HEK293 (cell line): Measurements from ENCODE around the gene RFX2.
A peak's percentile ranks its signal among the peaks of the same experiment; 100 is the strongest.

ENCODE experiments used
- CTCF ChIA-PET: fragments of 350-600 bp; formaldehyde crosslinking; extraction: SDS; loops from one replicate; lab custom pipeline; 2021; ENCODE audit warnings: antibody characterized with exemption; lab: Yijun Ruan, JAX
- POLR2A ChIA-PET: fragments of 300-600 bp; formaldehyde crosslinking; extraction: SDS; loops from one replicate; lab custom pipeline; 2020; ENCODE audit warnings: antibody characterized with exemption, inconsistent platforms; lab: Yijun Ruan, JAX
- H3K27ac ChIP-seq: fragments of 200-500 bp; sonication (Bioruptor generic); 2 replicates; pipeline ENCODE4 v1.5.1; 2014; ENCODE audit warnings: low read depth, low read length, control low read depth, inconsistent platforms; ENCODE audit errors: extremely low read depth
- H3K36me3 ChIP-seq, 2 experiments: fragments of 200-500 bp in 1 of 2; sonication (Bioruptor generic) in 1 of 2; 1 replicate in 1 of 2; 2 replicates in 1 of 2; pipeline ENCODE4 v1.5.1; 2014 to 2017; ENCODE audit warnings: inconsistent platforms in 2 of 2, low read length in 2 of 2; ENCODE audit not compliant: control insufficient read depth in 2 of 2, insufficient read depth in 1 of 2
- H3K4me1 ChIP-seq: fragments of 200-500 bp; sonication (Bioruptor generic); 2 replicates; pipeline ENCODE4 v1.5.1; 2014; ENCODE audit warnings: mild to moderate bottlenecking, low read length, inconsistent platforms; ENCODE audit not compliant: control insufficient read depth, insufficient read depth
- H3K4me3 ChIP-seq: 2 replicates; pipeline ENCODE4 v1.5.1; 2011; ENCODE audit warnings: low read depth, mild to moderate bottlenecking, control low read depth, low read length, moderate library complexity
- H3K9me3 ChIP-seq: fragments of 200-500 bp; sonication (Bioruptor generic); 2 replicates; pipeline ENCODE4 v1.5.1; 2014; ENCODE audit warnings: low read depth, low read length, inconsistent platforms; ENCODE audit not compliant: control insufficient read depth, insufficient read depth
- EGR2 ChIP-seq: fragments of 450-650 bp; formaldehyde crosslinking; IDR thresholded peaks from 2 replicates; pipeline ENCODE4 v1.5.1; 2016; ENCODE audit warnings: low read depth, missing biosample characterization, missing genetic modification characterization
- KLF8 ChIP-seq: fragments of 450-650 bp; formaldehyde crosslinking; IDR thresholded peaks from 2 replicates; pipeline ENCODE4 v1.5.1; 2016; ENCODE audit warnings: missing biosample characterization, missing genetic modification characterization
- MZF1 ChIP-seq: fragments of 450-650 bp; formaldehyde crosslinking; IDR thresholded peaks from 2 replicates; pipeline ENCODE4 v1.5.1; 2017; ENCODE audit warnings: missing biosample characterization, missing genetic modification characterization, borderline replicate concordance
- SALL2 ChIP-seq: fragments of 450-650 bp; formaldehyde crosslinking; IDR thresholded peaks from 2 replicates; pipeline ENCODE4 v1.5.0; 2017; ENCODE audit warnings: missing biosample characterization, mild to moderate bottlenecking, missing genetic modification characterization, borderline replicate concordance
- TRIM28 ChIP-seq: IDR thresholded peaks from 2 replicates; pipeline ENCODE4 v1.6.1; 2011; ENCODE audit warnings: low read length, control low read depth, borderline replicate concordance
- ZBTB1 ChIP-seq: fragments of 450-650 bp; formaldehyde crosslinking; IDR thresholded peaks from 2 replicates; pipeline ENCODE4 v1.5.1; 2016; ENCODE audit warnings: missing biosample characterization, missing genetic modification characterization
- ZBTB7A ChIP-seq: fragments of 450-650 bp; formaldehyde crosslinking; IDR thresholded peaks from 2 replicates; pipeline ENCODE4 v1.5.1; 2016; ENCODE audit warnings: low read depth, missing biosample characterization, missing genetic modification characterization
- ZFHX2 ChIP-seq: fragments of 450-650 bp; formaldehyde crosslinking; conservative IDR thresholded peaks from 2 replicates; pipeline ENCODE4 v1.5.1; 2016; ENCODE audit warnings: missing biosample characterization, missing genetic modification characterization
- ZNF202 ChIP-seq: fragments of 450-650 bp; formaldehyde crosslinking; IDR thresholded peaks from 2 replicates; pipeline ENCODE4 v1.5.1; 2016; ENCODE audit warnings: missing biosample characterization, missing genetic modification characterization, borderline replicate concordance
- ZNF211 ChIP-seq: fragments of 450-650 bp; formaldehyde crosslinking; IDR thresholded peaks from 2 replicates; pipeline ENCODE4 v1.5.1; 2016; ENCODE audit warnings: low read depth, missing biosample characterization, missing genetic modification characterization
- ZNF292 ChIP-seq: fragments of 450-650 bp; formaldehyde crosslinking; IDR thresholded peaks from 2 replicates; pipeline ENCODE4 v1.5.1; 2016; ENCODE audit warnings: low read depth, missing biosample characterization, missing genetic modification characterization, borderline replicate concordance
- ZNF37A ChIP-seq: fragments of 450-650 bp; IDR thresholded peaks from 2 replicates; pipeline ENCODE4 v1.5.1; 2018; ENCODE audit warnings: missing biosample characterization, missing genetic modification characterization
- ZNF416 ChIP-seq: fragments of 450-650 bp; formaldehyde crosslinking; IDR thresholded peaks from 2 replicates; pipeline ENCODE4 v1.5.1; 2016; ENCODE audit warnings: missing biosample characterization, missing genetic modification characterization
- ZNF544 ChIP-seq: fragments of 450-650 bp; formaldehyde crosslinking; IDR thresholded peaks from 2 replicates; pipeline ENCODE4 v1.5.0; 2017; ENCODE audit warnings: missing biosample characterization, missing genetic modification characterization
- ZNF560 ChIP-seq: fragments of 450-650 bp; formaldehyde crosslinking; IDR thresholded peaks from 2 replicates; pipeline ENCODE4 v1.5.1; 2017; ENCODE audit warnings: missing biosample characterization, missing genetic modification characterization, borderline replicate concordance
- ZNF600 ChIP-seq: fragments of 450-650 bp; formaldehyde crosslinking; IDR thresholded peaks from 2 replicates; pipeline ENCODE4 v1.5.1; 2016; ENCODE audit warnings: missing biosample characterization, missing genetic modification characterization
- ZNF623 ChIP-seq: fragments of 450-650 bp; formaldehyde crosslinking; IDR thresholded peaks from 2 replicates; pipeline ENCODE4 v1.5.1; 2016; ENCODE audit warnings: missing biosample characterization, missing genetic modification characterization
- ZNF747 ChIP-seq: fragments of 450-650 bp; formaldehyde crosslinking; IDR thresholded peaks from 2 replicates; pipeline ENCODE4 v1.5.1; 2016; ENCODE audit warnings: missing biosample characterization, missing genetic modification characterization
- ZNF785 ChIP-seq: fragments of 450-650 bp; formaldehyde crosslinking; IDR thresholded peaks from 2 replicates; pipeline ENCODE4 v1.5.1; 2016; ENCODE audit warnings: missing biosample characterization, missing genetic modification characterization
- ZNF792 ChIP-seq: fragments of 450-650 bp; formaldehyde crosslinking; IDR thresholded peaks from 2 replicates; pipeline ENCODE4 v1.5.1; 2016; ENCODE audit warnings: missing biosample characterization, missing genetic modification characterization
- TF ChIP-seq, protein P1 (sequence below): sonication (generic); formaldehyde crosslinking; IDR thresholded peaks from 2 replicates; pipeline ENCODE4 v1.8.1; 2022; ENCODE audit warnings: mild to moderate bottlenecking, moderate library complexity, missing genetic modification reagents
- TF ChIP-seq, protein P2 (sequence below): fragments of 450-650 bp; formaldehyde crosslinking; IDR thresholded peaks from 2 replicates; pipeline ENCODE4 v1.5.1; 2016; ENCODE audit warnings: missing biosample characterization, missing genetic modification characterization
- TF ChIP-seq, protein P3 (sequence below): fragments of 450-650 bp; formaldehyde crosslinking; IDR thresholded peaks from 2 replicates; pipeline ENCODE4 v1.5.1; 2016; ENCODE audit warnings: missing biosample characterization, missing genetic modification characterization, borderline replicate concordance
- TF ChIP-seq, protein P4 (sequence below): fragments of 450-650 bp; formaldehyde crosslinking; IDR thresholded peaks from 2 replicates; pipeline ENCODE4 v1.5.1; 2016; ENCODE audit warnings: missing biosample characterization, missing genetic modification characterization, borderline replicate concordance

RFX2 gene

DNA sequence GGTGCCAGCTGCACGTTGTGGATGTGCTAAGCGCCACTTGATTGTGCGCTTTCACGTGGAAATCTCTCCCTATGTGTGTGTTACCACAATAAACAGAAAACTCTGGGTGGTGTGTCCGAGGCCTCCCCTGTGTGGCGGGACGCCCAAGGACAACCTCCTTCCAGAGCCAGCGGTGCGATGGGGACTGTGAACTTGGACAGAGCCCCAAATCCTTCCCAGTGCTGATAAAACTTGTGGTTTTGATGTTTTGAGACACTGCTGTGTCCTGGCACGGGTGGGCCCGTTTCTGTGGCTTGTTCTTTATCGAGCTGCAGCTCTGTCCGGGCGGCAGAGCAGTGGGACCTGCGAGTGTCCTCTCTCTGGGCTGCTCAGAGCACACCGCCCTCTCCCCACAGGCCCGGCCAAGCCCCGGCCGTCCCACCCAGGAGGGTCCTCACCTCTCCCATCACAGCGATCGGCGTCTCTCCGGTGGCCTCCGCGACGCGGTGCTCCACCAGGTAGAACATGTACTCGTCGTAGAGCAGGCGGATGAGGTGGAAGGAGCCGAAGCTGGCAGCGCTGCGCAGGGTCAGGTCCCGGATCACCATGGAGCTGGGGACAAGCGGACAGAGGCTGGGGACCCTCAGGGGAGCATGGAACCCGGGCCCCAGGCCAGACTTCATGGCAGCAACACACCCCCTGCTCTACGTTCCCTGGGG is 113.5 kb downstream of the RFX2 start:
- Histone ChIP-seq H3K36me3 (peaks cover 0 to 3% of the 10 kb centered on the region in 2 experiments; a peak in 1 of 3 replicates), H3K4me1 (no peaks in the 10 kb centered on the region), H3K9me3 (no peaks in the 10 kb centered on the region), H3K27ac (no peak overlapping the region), H3K4me3 (no peak overlapping the region)
- TF ChIP-seq ZNF211 (tag by site-specific recombination) (no peak), TRIM28 (no peak)
- ChIA-PET CTCF (interaction anchor here (0.6 to 1.0 kb wide), 4 partner anchors 9 to 37 kb away, joined by 3 to 5 read pairs (median 3); no protein-coding TSS in a partner anchor), POLR2A (no interaction called here)

DNA sequence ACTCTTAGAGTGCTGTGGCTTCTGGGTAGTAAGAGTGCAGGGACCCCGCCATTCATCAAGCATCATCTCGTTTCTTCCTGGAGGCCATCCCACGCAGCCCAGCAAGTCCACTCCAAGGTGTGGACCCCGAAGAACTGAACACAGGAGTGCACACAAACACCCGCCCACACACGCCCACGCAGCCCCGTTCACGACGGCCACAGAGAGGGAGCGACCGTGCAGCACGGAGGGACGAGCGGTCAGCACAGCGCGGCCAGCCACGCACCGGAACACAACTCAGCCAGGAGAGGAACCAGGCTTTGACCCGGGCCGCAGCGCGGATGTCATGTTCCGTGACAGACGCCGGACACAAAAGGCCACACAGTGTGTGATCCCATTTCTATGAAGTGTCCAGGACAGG is 114.2 kb downstream of the RFX2 start:
- Histone ChIP-seq H3K27ac (no peak overlapping the region), H3K36me3 (peaks cover 0 to 3% of the 10 kb centered on the region in 2 experiments; a peak in 1 of 3 replicates), H3K9me3 (no peaks in the 10 kb centered on the region), H3K4me1 (no peaks in the 10 kb centered on the region), H3K4me3 (no peak overlapping the region)
- ChIA-PET CTCF (interaction anchor here (0.6 to 1.0 kb wide), 3 partner anchors 9 to 38 kb away, joined by 3 to 5 read pairs (median 3); no protein-coding TSS in a partner anchor), POLR2A (no interaction called here)
- 0 out of 2 replicates have a peak, but pooled peaks have one; percentile 33 for TF ChIP-seq ZNF600 (tag by site-specific recombination)
- TF ChIP-seq ZFHX2 (tag by site-specific recombination) = peak; percentile 78
- peak; percentile 80 for TF ChIP-seq EGR2
- TF ChIP-seq, protein P1, sequence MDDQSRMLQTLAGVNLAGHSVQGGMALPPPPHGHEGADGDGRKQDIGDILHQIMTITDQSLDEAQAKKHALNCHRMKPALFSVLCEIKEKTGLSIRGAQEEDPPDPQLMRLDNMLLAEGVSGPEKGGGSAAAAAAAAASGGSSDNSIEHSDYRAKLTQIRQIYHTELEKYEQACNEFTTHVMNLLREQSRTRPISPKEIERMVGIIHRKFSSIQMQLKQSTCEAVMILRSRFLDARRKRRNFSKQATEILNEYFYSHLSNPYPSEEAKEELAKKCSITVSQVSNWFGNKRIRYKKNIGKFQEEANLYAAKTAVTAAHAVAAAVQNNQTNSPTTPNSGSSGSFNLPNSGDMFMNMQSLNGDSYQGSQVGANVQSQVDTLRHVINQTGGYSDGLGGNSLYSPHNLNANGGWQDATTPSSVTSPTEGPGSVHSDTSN (CRISPR knock-in tag) = no peak

DNA sequence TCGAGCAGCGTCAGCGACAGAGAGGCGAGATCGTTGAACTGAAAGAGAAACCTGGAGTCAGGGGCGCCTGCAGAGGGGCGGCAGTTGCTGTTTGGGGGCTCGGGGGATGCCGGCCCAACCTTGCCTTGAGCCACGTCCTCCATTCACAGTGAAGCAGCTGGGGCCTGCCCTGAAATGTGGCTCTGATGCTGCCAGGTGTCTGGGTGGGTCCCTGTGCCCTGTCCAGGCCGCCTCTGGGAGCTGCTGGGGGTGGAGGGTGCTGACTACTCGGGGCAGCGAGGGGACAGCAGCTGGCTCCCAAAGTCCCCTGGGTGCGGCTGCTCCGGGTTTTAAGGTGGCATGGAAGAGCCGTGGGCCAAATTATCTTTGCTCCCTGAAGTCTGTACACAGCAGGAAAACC is 114.7 kb downstream of the RFX2 start:
- H3K9me3 ChIP-seq = no peaks in the 10 kb centered on the region
- POLR2A ChIA-PET = no interaction called here
- H3K36me3 ChIP-seq = peaks cover 0 to 3% of the 10 kb centered on the region in 2 experiments; a peak in 1 of 3 replicates
- CTCF ChIA-PET = no interaction called here
- TF ChIP-seq ZNF544 (tag by site-specific recombination) = no peak
- TF ChIP-seq SALL2 = no peak
- no peak for TF ChIP-seq ZNF292 (tag by site-specific recombination)
- TF ChIP-seq, protein P2, sequence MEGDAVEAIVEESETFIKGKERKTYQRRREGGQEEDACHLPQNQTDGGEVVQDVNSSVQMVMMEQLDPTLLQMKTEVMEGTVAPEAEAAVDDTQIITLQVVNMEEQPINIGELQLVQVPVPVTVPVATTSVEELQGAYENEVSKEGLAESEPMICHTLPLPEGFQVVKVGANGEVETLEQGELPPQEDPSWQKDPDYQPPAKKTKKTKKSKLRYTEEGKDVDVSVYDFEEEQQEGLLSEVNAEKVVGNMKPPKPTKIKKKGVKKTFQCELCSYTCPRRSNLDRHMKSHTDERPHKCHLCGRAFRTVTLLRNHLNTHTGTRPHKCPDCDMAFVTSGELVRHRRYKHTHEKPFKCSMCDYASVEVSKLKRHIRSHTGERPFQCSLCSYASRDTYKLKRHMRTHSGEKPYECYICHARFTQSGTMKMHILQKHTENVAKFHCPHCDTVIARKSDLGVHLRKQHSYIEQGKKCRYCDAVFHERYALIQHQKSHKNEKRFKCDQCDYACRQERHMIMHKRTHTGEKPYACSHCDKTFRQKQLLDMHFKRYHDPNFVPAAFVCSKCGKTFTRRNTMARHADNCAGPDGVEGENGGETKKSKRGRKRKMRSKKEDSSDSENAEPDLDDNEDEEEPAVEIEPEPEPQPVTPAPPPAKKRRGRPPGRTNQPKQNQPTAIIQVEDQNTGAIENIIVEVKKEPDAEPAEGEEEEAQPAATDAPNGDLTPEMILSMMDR (tag by site-specific recombination) = no peak
- TF ChIP-seq ZNF416 (tag by site-specific recombination) = no peak
- no peak for TF ChIP-seq ZNF37A (tag by site-specific recombination)
- no peak for TF ChIP-seq ZNF785 (tag by site-specific recombination)
- no peak for TF ChIP-seq ZBTB7A (tag by site-specific recombination)
- no peak for TF ChIP-seq ZNF792 (tag by site-specific recombination)
- no peak for TF ChIP-seq ZFHX2 (tag by site-specific recombination)
- no peak for TF ChIP-seq ZNF623 (tag by site-specific recombination)
- TF ChIP-seq ZNF202 (tag by site-specific recombination) = no peak
- TF ChIP-seq MZF1 (tag by site-specific recombination) = no peak
- TF ChIP-seq, protein P3, sequence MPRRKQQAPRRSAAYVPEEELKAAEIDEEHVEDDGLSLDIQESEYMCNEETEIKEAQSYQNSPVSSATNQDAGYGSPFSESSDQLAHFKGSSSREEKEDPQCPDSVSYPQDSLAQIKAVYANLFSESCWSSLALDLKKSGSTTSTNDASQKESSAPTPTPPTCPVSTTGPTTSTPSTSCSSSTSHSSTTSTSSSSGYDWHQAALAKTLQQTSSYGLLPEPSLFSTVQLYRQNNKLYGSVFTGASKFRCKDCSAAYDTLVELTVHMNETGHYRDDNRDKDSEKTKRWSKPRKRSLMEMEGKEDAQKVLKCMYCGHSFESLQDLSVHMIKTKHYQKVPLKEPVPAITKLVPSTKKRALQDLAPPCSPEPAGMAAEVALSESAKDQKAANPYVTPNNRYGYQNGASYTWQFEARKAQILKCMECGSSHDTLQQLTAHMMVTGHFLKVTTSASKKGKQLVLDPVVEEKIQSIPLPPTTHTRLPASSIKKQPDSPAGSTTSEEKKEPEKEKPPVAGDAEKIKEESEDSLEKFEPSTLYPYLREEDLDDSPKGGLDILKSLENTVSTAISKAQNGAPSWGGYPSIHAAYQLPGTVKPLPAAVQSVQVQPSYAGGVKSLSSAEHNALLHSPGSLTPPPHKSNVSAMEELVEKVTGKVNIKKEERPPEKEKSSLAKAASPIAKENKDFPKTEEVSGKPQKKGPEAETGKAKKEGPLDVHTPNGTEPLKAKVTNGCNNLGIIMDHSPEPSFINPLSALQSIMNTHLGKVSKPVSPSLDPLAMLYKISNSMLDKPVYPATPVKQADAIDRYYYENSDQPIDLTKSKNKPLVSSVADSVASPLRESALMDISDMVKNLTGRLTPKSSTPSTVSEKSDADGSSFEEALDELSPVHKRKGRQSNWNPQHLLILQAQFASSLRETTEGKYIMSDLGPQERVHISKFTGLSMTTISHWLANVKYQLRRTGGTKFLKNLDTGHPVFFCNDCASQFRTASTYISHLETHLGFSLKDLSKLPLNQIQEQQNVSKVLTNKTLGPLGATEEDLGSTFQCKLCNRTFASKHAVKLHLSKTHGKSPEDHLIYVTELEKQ (tag by site-specific recombination) = no peak
- no peak for TF ChIP-seq ZNF560 (tag by site-specific recombination)
- TF ChIP-seq, protein P4, sequence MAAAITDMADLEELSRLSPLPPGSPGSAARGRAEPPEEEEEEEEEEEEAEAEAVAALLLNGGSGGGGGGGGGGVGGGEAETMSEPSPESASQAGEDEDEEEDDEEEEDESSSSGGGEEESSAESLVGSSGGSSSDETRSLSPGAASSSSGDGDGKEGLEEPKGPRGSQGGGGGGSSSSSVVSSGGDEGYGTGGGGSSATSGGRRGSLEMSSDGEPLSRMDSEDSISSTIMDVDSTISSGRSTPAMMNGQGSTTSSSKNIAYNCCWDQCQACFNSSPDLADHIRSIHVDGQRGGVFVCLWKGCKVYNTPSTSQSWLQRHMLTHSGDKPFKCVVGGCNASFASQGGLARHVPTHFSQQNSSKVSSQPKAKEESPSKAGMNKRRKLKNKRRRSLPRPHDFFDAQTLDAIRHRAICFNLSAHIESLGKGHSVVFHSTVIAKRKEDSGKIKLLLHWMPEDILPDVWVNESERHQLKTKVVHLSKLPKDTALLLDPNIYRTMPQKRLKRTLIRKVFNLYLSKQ (tag by site-specific recombination) = no peak
- TF ChIP-seq KLF8 (tag by site-specific recombination) = no peak
- no peak for TF ChIP-seq ZNF747 (tag by site-specific recombination)
- TF ChIP-seq ZBTB1 (tag by site-specific recombination) = no peak
- TF ChIP-seq, all 188 proteins: peak for 0
- Histone ChIP-seq H3K4me1 (no peaks in the 10 kb centered on the region), H3K4me3 (no peak overlapping the region), H3K27ac (no peak overlapping the region)
